ENCODE data around the gene ITPKC. TPM values are rescaled to one million over a fixed set of nuclear protein-coding genes. Genes with fewer than 3 reads are reported as not detected.

The ITPKC gene
- total and polyA plus RNA-seq, 2 of the 13 experiments (the other 11 are each of a cell fraction or from before 2014, with no cell fraction given) = 6.9 to 11.2 TPM

DNA sequence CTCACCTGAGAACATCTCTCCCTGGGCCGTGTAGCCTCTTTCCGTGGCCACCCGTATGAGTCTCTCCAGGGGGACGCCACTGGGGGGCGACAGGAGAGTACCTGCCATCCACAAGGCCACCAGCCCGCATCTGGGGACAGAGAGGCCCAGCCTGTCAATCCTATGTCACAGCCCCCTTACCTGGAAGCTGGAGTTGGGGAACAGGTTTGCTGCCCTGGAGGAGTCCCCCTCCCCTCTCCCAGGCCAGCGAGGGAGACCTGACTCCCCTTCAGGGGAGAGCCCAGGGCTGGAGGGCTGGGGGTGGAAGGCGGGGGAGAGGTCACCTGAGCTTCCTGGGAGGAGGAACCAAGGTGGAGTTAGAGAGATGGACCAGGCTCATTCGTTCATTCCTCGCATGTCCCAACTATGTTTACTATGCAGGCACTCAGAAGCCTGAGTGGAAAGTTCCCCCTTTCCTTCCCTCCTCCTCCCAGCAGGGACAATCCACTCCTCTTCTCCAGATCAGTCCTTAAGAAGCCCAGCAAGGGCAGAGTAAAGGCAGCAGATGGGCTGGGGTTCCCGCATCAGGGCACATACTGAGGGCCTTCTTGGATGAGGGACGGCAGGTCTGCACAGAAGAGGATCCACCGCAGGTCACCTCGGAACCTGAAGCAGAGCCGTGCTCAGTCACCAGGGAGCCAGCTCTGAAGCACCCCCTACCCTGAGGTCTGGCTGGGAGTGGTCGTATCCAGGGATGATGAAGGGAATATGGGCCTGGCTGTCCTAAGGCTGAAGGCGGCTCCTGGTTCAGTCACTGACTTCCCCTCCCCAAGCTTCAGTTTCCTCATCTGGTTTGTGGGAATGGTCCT lies 27.9 kb downstream of the ITPKC start (continued):
- TF ChIP-seq RAD21 (CRISPR knock-in tag; IDR thresholded peaks at IDR 0.05) = peak; percentile 45; the same call in 1 of the 2 replicates
- no peak for TF ChIP-seq ZBTB8A (CRISPR knock-in tag; IDR thresholded peaks at IDR 0.05; ENCODE audit: borderline replicate concordance, low read depth)
- TF ChIP-seq TEAD2 (CRISPR knock-in tag; IDR thresholded peaks at IDR 0.05) = no peak
- TF ChIP-seq HOXA3 (CRISPR knock-in tag; IDR thresholded peaks at IDR 0.05) = 0 out of 2 replicates have a peak, but pooled peaks have one; percentile 7
- peak; percentile 65 for TF ChIP-seq STAG1 (CRISPR knock-in tag; IDR thresholded peaks at IDR 0.05)
- TF ChIP-seq HDAC2 (CRISPR knock-in tag; IDR thresholded peaks at IDR 0.05) = no peak
- TF ChIP-seq, protein P1, sequence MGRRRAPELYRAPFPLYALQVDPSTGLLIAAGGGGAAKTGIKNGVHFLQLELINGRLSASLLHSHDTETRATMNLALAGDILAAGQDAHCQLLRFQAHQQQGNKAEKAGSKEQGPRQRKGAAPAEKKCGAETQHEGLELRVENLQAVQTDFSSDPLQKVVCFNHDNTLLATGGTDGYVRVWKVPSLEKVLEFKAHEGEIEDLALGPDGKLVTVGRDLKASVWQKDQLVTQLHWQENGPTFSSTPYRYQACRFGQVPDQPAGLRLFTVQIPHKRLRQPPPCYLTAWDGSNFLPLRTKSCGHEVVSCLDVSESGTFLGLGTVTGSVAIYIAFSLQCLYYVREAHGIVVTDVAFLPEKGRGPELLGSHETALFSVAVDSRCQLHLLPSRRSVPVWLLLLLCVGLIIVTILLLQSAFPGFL (CRISPR knock-in tag; IDR thresholded peaks at IDR 0.05) = no peak
- TF ChIP-seq, protein P2, sequence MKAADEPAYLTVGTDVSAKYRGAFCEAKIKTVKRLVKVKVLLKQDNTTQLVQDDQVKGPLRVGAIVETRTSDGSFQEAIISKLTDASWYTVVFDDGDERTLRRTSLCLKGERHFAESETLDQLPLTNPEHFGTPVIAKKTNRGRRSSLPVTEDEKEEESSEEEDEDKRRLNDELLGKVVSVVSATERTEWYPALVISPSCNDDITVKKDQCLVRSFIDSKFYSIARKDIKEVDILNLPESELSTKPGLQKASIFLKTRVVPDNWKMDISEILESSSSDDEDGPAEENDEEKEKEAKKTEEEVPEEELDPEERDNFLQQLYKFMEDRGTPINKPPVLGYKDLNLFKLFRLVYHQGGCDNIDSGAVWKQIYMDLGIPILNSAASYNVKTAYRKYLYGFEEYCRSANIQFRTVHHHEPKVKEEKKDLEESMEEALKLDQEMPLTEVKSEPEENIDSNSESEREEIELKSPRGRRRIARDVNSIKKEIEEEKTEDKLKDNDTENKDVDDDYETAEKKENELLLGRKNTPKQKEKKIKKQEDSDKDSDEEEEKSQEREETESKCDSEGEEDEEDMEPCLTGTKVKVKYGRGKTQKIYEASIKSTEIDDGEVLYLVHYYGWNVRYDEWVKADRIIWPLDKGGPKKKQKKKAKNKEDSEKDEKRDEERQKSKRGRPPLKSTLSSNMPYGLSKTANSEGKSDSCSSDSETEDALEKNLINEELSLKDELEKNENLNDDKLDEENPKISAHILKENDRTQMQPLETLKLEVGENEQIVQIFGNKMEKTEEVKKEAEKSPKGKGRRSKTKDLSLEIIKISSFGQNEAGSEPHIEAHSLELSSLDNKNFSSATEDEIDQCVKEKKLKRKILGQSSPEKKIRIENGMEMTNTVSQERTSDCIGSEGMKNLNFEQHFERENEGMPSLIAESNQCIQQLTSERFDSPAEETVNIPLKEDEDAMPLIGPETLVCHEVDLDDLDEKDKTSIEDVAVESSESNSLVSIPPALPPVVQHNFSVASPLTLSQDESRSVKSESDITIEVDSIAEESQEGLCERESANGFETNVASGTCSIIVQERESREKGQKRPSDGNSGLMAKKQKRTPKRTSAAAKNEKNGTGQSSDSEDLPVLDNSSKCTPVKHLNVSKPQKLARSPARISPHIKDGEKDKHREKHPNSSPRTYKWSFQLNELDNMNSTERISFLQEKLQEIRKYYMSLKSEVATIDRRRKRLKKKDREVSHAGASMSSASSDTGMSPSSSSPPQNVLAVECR (CRISPR knock-in tag; IDR thresholded peaks at IDR 0.05; ENCODE audit: borderline replicate concordance) = peak; percentile 26; the same call in 1 of the 2 replicates
- TF ChIP-seq GZF1 (CRISPR knock-in tag; IDR thresholded peaks at IDR 0.05) = no peak
- no peak for TF ChIP-seq SAP130 (CRISPR knock-in tag; IDR thresholded peaks at IDR 0.05; ENCODE audit: low read depth)
- TF ChIP-seq, protein P3, sequence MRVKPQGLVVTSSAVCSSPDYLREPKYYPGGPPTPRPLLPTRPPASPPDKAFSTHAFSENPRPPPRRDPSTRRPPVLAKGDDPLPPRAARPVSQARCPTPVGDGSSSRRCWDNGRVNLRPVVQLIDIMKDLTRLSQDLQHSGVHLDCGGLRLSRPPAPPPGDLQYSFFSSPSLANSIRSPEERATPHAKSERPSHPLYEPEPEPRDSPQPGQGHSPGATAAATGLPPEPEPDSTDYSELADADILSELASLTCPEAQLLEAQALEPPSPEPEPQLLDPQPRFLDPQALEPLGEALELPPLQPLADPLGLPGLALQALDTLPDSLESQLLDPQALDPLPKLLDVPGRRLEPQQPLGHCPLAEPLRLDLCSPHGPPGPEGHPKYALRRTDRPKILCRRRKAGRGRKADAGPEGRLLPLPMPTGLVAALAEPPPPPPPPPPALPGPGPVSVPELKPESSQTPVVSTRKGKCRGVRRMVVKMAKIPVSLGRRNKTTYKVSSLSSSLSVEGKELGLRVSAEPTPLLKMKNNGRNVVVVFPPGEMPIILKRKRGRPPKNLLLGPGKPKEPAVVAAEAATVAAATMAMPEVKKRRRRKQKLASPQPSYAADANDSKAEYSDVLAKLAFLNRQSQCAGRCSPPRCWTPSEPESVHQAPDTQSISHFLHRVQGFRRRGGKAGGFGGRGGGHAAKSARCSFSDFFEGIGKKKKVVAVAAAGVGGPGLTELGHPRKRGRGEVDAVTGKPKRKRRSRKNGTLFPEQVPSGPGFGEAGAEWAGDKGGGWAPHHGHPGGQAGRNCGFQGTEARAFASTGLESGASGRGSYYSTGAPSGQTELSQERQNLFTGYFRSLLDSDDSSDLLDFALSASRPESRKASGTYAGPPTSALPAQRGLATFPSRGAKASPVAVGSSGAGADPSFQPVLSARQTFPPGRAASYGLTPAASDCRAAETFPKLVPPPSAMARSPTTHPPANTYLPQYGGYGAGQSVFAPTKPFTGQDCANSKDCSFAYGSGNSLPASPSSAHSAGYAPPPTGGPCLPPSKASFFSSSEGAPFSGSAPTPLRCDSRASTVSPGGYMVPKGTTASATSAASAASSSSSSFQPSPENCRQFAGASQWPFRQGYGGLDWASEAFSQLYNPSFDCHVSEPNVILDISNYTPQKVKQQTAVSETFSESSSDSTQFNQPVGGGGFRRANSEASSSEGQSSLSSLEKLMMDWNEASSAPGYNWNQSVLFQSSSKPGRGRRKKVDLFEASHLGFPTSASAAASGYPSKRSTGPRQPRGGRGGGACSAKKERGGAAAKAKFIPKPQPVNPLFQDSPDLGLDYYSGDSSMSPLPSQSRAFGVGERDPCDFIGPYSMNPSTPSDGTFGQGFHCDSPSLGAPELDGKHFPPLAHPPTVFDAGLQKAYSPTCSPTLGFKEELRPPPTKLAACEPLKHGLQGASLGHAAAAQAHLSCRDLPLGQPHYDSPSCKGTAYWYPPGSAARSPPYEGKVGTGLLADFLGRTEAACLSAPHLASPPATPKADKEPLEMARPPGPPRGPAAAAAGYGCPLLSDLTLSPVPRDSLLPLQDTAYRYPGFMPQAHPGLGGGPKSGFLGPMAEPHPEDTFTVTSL (CRISPR knock-in tag; IDR thresholded peaks at IDR 0.05; ENCODE audit: borderline replicate concordance) = no peak
- no peak for TF ChIP-seq ZNF484 (CRISPR knock-in tag; IDR thresholded peaks at IDR 0.05; ENCODE audit: borderline replicate concordance, low read depth)
- TF ChIP-seq, protein P4, sequence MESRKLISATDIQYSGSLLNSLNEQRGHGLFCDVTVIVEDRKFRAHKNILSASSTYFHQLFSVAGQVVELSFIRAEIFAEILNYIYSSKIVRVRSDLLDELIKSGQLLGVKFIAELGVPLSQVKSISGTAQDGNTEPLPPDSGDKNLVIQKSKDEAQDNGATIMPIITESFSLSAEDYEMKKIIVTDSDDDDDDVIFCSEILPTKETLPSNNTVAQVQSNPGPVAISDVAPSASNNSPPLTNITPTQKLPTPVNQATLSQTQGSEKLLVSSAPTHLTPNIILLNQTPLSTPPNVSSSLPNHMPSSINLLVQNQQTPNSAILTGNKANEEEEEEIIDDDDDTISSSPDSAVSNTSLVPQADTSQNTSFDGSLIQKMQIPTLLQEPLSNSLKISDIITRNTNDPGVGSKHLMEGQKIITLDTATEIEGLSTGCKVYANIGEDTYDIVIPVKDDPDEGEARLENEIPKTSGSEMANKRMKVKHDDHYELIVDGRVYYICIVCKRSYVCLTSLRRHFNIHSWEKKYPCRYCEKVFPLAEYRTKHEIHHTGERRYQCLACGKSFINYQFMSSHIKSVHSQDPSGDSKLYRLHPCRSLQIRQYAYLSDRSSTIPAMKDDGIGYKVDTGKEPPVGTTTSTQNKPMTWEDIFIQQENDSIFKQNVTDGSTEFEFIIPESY (CRISPR knock-in tag; IDR thresholded peaks at IDR 0.05) = 0 out of 2 replicates have a peak, but pooled peaks have one; percentile 43
- no peak for TF ChIP-seq MIXL1 (CRISPR knock-in tag; IDR thresholded peaks at IDR 0.05)
- TF ChIP-seq TP53 (CRISPR knock-in tag; conservative IDR thresholded peaks at IDR 0.05) = no peak
- no peak for TF ChIP-seq MED1 (CRISPR knock-in tag; IDR thresholded peaks at IDR 0.05)

Measured in HepG2 (cell line).